Kidney epithelial cell (primary cell): ENCODE measurements around the gene RNF40. TPM values are rescaled to one million over a fixed set of nuclear protein-coding genes. Genes with fewer than 3 reads are reported as not detected.

Experiments
- DNase-seq: peaks from one replicate; pipeline ENCODE4 v3.0.0-alpha.2; 2010; ENCODE audit warnings: low read depth
- H3K27me3 ChIP-seq: 2 replicates; pipeline ENCODE4 v1.6.0; 2011; ENCODE audit warnings: low read length; ENCODE audit not compliant: control insufficient read depth, insufficient read depth
- H3K36me3 ChIP-seq: 2 replicates; pipeline ENCODE4 v1.5.1; 2011; ENCODE audit warnings: low read length; ENCODE audit not compliant: control insufficient read depth, insufficient read depth
- H3K4me3 ChIP-seq: 2 replicates; pipeline ENCODE4 v1.5.1; 2011; ENCODE audit warnings: low read depth, mild to moderate bottlenecking, control low read depth, low read length
- total RNA-seq: library from RNA; depleted of rRNA; stranded (reverse); fragments of >200 nt; gene quantifications from 2 replicates; pipeline ENCODE4 v1.2.3, GENCODE V29; 2015
- TF ChIP-seq, protein P1 (sequence below): IDR thresholded peaks from 2 replicates; pipeline ENCODE4 v1.5.1; 2011; ENCODE audit warnings: mild to moderate bottlenecking, moderate library complexity, low read length, control low read depth, inconsistent platforms; ENCODE audit not compliant: insufficient read depth, poor library complexity, severe bottlenecking

Gene RNF40
- total RNA-seq, 1 donor from 2014 or later = 130 TPM

DNA sequence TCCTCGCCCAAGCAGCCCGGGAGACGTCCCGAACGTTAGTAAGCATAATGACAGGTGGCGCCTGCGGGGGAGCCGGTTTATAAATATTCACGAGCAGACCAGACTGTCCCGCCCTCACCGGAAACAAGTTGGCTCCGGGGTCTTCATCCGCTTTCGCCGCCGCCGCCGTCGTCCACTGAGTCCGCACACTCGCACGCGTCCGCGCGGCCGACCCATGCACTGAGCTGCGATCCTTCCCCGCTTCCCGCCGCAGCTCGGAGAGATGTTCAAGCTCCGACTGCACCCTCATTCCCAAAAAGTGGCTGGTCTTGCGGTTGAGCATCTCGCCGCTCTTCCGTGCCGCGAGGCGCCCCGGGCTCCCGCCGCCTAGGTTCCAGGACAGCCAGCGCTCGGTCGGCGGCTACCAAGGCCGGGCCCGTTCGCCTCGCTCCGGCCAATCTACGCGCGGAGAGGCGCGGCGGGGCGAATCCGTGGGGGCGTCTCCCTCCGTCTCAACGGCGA is 645 bp upstream of the RNF40 start:
- no peak for DNase-seq
- Histone ChIP-seq H3K36me3 (peaks cover 9% of the 10 kb centered on the region), H3K27me3 (no peaks in the 10 kb centered on the region), H3K4me3 (peak overlapping the region; percentile 82)
- TF ChIP-seq, protein P1, sequence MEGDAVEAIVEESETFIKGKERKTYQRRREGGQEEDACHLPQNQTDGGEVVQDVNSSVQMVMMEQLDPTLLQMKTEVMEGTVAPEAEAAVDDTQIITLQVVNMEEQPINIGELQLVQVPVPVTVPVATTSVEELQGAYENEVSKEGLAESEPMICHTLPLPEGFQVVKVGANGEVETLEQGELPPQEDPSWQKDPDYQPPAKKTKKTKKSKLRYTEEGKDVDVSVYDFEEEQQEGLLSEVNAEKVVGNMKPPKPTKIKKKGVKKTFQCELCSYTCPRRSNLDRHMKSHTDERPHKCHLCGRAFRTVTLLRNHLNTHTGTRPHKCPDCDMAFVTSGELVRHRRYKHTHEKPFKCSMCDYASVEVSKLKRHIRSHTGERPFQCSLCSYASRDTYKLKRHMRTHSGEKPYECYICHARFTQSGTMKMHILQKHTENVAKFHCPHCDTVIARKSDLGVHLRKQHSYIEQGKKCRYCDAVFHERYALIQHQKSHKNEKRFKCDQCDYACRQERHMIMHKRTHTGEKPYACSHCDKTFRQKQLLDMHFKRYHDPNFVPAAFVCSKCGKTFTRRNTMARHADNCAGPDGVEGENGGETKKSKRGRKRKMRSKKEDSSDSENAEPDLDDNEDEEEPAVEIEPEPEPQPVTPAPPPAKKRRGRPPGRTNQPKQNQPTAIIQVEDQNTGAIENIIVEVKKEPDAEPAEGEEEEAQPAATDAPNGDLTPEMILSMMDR = no peak

DNA sequence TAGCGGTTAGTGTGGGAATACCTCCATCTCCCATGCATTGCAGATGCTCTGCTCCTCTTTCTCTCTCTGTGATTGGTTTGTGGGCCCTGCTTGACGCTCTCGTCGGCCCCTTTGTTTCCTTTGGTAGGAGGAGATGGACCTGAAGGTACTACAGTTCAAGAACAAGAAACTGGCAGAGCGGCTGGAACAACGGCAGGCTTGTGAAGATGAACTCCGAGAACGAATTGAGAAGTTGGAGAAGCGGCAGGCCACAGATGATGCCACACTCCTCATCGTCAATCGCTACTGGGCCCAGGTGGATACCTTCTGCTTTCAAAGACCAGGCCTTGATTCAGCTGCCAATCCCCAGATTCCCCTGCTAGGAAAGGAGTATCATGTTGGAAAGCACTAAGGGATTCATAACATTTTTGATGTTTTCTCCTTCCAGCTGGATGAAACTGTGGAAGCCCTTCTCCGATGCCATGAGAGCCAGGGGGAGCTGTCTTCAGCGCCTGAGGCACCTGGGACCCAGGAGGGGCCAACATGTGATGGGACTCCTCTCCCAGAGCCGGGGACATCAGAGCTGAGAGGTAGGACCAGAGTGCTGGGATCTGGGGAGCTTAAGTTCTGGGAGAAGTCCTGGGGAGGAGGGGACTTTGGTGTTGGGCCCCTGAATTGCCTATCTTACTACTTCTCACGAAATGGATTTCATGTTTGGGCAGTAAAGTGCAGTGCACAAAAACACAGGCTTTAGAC is 1.0 kb downstream of the RNF40 start:
- H3K36me3 ChIP-seq = peaks cover 9% of the 10 kb centered on the region
- peak overlapping the region; percentile 82 for H3K4me3 ChIP-seq
- no peaks in the 10 kb centered on the region for H3K27me3 ChIP-seq
- no peak for DNase-seq
- TF ChIP-seq, protein P1 = no peak

- TF ChIP-seq, protein P1 = no peak
- H3K4me3 ChIP-seq = no peak overlapping the region
- peaks cover 12% of the 10 kb centered on the region for H3K36me3 ChIP-seq
- no peaks in the 10 kb centered on the region for H3K27me3 ChIP-seq
- DNase-seq = no peak
Measured at GRCh38 chr16:30764086-30764485, 2.0 kb downstream of the RNF40 start.

- peaks cover 12% of the 10 kb centered on the region for H3K36me3 ChIP-seq
- H3K4me3 ChIP-seq = no peak overlapping the region
- no peak for DNase-seq
- no peaks in the 10 kb centered on the region for H3K27me3 ChIP-seq
- TF ChIP-seq, protein P1 = no peak
Measured at GRCh38 chr16:30764816-30765465, 2.8 kb downstream of the RNF40 start.

DNA sequence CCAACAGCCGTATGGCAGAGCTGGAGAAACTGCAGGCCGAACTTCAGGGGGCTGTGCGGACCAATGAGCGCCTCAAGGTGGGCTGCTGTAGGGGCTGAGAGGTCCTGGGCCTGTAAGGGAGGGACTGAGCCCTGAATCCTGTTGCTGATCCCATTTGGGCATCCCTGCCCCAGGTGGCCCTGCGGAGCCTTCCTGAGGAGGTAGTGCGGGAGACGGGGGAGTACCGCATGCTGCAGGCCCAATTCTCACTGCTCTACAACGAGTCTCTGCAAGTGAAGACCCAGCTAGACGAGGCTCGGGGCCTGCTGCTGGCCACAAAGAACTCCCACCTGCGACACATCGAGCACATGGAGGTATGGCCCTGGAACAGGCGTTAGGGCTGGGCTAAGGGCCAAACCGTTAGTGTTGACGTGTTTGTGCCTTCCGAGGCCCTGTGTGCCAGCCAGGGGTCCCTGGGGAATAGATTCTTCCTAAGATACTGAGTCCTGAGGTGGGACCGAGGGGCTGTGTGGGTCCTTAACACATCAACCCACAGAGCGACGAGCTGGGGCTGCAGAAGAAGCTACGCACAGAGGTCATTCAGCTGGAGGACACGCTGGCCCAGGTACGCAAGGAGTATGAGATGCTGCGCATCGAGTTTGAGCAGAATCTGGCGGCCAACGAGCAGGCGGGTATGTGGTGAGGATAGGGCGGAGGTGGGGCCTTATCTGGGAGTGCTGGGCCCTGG is 4.2 kb downstream of the RNF40 start:
- Histone ChIP-seq H3K27me3 (no peaks in the 10 kb centered on the region), H3K4me3 (no peak overlapping the region), H3K36me3 (peaks cover 11% of the 10 kb centered on the region)
- DNase-seq = no peak
- TF ChIP-seq, protein P1 = no peak
